Esophagus squamous epithelium (tissue), 5 donors: ENCODE results near the gene SMIM35. TPM values are rescaled to one million over a fixed set of nuclear protein-coding genes. Genes with fewer than 3 reads are reported as not detected.
"Not testable (repeated sequence)": the region's sequence is repeated elsewhere in the genome, so short reads cannot be mapped to it uniquely, and the experiment has no call there.

Experiments
- DNase-seq: peaks from one replicate; lab custom pipeline; 2025; lab: John Stamatoyannopoulos, UW
- H3K27ac ChIP-seq, 4 donors: fragments of 200-600 bp; sonication (generic); one replicate each; pipeline ENCODE4 v1.5.1; 2016 to 2019; ENCODE audit warnings: mild to moderate bottlenecking in 1 of 4
- H3K27me3 ChIP-seq, 4 donors: fragments of 200-600 bp; sonication (generic); 1 replicate in 3 of 4; 2 replicates in 1 of 4; pipeline versions ENCODE4 v1.5.1 to v1.6.0; 2017 to 2021; ENCODE audit warnings: antibody characterized with exemption in 1 of 4
- H3K36me3 ChIP-seq, 3 donors: fragments of 200-600 bp; sonication (generic); one replicate each; pipeline ENCODE4 v1.5.1; 2016 to 2019
- H3K4me1 ChIP-seq, 3 donors: fragments of 200-600 bp; sonication (generic); one replicate each; pipeline ENCODE4 v1.5.1; 2017 to 2019
- H3K4me3 ChIP-seq, 4 donors: fragments of 200-600 bp; sonication (generic); 1 replicate in 3 of 4; 2 replicates in 1 of 4; pipeline ENCODE4 v1.5.1; 2016 to 2019; ENCODE audit warnings: mild to moderate bottlenecking in 2 of 4, moderate library complexity in 1 of 4
- H3K9me3 ChIP-seq, 3 donors: fragments of 200-600 bp; sonication (generic); one replicate each; pipeline ENCODE4 v1.5.1; 2016 to 2019
- POLR2A ChIP-seq, 4 donors: fragments of 450-650 bp; IDR thresholded peaks; one replicate each; pipeline ENCODE4 v1.6.1; 2017; ENCODE audit warnings: antibody characterized with exemption in 4 of 4, mild to moderate bottlenecking in 4 of 4, moderate library complexity in 3 of 4
- WGBS, 2 donors: methylation state at CpG; one replicate each; pipeline ENCODE4 v1.1.5; 2018; 5-methylcytosine and 5-hydroxymethylcytosine counted together
- intact Hi-C: fragments of 100-400 bp; cut with DNase I; formaldehyde crosslinking; loops from one replicate; pipeline ENCODE4 v1.15.0; 2022
- total RNA-seq, 4 donors: library from RNA; depleted of rRNA; stranded (reverse); fragments of >200 nt; gene quantifications; one replicate each; pipeline ENCODE4 v1.1.0, GENCODE V29; 2016
- TF ChIP-seq, protein P1 (sequence below), 6 experiments: fragments of 450-650 bp in 4 of 6; fragments of 200-600 bp in 2 of 6; sonication (generic) in 2 of 6; IDR thresholded peaks; one replicate each; pipeline ENCODE4 v1.5.1; 2016 to 2019; ENCODE audit warnings: antibody characterized with exemption in 6 of 6, mild to moderate bottlenecking in 4 of 6, moderate library complexity in 4 of 6
- donor health status: DM: yes; HTN: yes; CAD: no.

SMIM35 gene
- total RNA-seq, 4 donors from 2014 or later = not detected

DNA sequence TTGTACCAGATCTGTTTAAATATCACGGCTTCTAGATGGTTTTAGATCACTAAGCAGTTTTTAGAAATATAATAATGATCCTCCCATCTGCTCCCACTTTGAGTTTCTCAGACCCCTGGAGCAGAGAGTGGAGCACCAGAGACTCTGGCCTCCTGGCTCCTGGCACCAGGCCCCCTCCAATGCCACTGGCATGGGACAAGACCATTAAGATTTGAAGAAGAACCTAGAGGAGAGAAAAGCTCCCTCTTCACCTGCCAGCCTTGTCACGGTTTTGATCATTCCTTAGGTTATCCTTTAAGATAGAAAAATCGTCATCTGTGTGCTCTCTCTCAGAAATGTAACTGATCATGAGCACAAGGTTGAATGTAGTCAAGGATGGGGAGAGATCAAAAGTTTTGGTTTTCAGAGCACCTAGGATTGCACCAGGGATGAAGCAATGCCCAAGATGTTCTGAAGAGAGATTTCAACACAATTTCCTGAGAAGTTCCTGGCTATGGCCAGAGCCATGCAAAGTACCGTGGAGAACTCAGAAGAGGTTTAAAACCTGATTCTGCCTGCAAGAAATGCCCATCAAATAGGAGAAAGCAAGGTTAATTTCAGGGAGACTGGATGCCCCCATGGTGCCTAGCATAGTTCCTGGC lies 78.4 kb downstream of the SMIM35 start:
- WGBS, 2 donors = 53 to 64% methylated on average over 4 of the region's 4 CpGs
- Histone ChIP-seq H3K9me3 (no peaks in the 10 kb centered on the region), H3K4me1 (peaks cover 15 to 87% (median 35%) of the 10 kb centered on the region in 3 donors), H3K36me3 (no peaks in the 10 kb centered on the region), H3K27me3 (peaks cover 0 to 8% (median 0%) of the 10 kb centered on the region in 4 donors), H3K4me3 (no peak overlapping the region), H3K27ac (peak overlapping the region; percentile 24 to 83 (median 56))
- intact Hi-C loops = no loop called here
- DNase-seq = no peak
- TF ChIP-seq, protein P1, sequence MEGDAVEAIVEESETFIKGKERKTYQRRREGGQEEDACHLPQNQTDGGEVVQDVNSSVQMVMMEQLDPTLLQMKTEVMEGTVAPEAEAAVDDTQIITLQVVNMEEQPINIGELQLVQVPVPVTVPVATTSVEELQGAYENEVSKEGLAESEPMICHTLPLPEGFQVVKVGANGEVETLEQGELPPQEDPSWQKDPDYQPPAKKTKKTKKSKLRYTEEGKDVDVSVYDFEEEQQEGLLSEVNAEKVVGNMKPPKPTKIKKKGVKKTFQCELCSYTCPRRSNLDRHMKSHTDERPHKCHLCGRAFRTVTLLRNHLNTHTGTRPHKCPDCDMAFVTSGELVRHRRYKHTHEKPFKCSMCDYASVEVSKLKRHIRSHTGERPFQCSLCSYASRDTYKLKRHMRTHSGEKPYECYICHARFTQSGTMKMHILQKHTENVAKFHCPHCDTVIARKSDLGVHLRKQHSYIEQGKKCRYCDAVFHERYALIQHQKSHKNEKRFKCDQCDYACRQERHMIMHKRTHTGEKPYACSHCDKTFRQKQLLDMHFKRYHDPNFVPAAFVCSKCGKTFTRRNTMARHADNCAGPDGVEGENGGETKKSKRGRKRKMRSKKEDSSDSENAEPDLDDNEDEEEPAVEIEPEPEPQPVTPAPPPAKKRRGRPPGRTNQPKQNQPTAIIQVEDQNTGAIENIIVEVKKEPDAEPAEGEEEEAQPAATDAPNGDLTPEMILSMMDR (IDR thresholded peaks at IDR 0.05) = no peak
- no peak for TF ChIP-seq POLR2A (IDR thresholded peaks at IDR 0.05)

DNA sequence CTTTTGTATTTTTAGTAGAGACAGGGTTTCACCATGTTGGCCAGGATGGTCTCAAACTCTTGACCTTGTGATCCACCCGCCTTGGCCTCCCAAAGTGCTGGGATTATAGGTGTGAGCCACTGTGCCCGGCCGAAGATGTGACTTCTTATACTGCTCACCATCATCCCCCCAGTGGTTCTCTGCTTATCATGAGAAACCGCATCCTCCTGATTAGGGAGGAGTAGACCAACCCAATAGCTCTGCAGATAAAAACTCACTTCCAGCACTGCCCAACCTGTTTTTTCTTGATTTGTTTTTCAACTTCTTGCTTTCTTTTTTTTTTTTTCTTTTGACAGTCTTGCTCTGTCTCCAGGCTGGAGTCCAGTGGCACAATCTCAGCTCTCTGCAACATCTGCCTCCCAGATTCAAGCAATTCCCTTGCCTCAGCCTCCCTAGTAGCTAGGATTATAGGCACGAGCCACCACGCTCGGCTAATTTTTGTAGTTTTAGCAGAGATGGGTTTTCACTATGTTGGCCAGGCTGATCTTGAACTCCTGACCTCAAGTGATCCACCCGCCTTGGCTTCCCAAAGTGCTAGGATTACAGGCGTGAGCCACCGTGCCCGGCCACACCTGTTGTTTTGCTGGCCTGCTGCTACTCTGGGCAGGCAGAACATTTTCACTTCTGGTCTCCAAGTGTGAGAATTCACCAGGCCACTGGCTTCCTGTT lies 79.0 kb downstream of the SMIM35 start:
- not testable (repeated sequence) for H3K36me3 ChIP-seq

DNA sequence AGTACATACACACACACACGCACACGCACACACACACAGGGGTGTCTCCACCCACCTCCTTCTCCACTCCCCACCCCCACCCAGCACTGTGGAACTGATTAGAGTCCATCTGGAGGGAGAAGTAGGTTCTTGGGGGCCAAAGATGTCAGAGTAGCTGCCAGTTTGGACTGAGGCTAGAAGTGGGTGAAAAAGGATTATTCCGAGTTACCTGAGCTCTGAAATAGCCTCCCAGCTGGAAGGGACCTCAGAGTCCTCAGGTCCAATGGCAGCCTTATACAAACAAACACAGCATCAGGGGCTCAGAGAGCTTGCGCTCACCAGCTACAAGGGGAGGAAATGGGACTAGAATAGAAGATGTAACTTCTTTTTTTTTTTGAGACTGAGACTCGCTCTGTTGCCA lies 79.7 kb downstream of the SMIM35 start:
- H3K9me3 ChIP-seq = no peaks in the 10 kb centered on the region
- peaks cover 6 to 89% (median 34%) of the 10 kb centered on the region in 3 donors for H3K4me1 ChIP-seq
- H3K36me3 ChIP-seq = no peaks in the 10 kb centered on the region
- no peak for DNase-seq
- TF ChIP-seq POLR2A (IDR thresholded peaks at IDR 0.05) = no peak
- TF ChIP-seq, protein P1 (IDR thresholded peaks at IDR 0.05) = no peak
- intact Hi-C loops = no loop called here
- WGBS, 2 donors = 53 to 75% methylated on average over 3 to 5 of the region's 5 CpGs
- H3K27me3 ChIP-seq = peaks cover 0 to 8% (median 0%) of the 10 kb centered on the region in 4 donors
- H3K4me3 ChIP-seq = no peak overlapping the region
- peak overlapping the region in 2 of 4 donors; percentile 70 to 78 for H3K27ac ChIP-seq

More for the DNA sequence above, 79.0 kb downstream of the SMIM35 start:
- H3K9me3 ChIP-seq, intact Hi-C loops, H3K4me3 ChIP-seq, DNase-seq, H3K27me3 ChIP-seq: not testable (repeated sequence)
- H3K27ac ChIP-seq = peak overlapping the region; percentile 24 to 83 (median 56)
- peak in 1 of 4 donors; percentile 29 for TF ChIP-seq POLR2A (IDR thresholded peaks at IDR 0.05)
- peaks cover 11 to 89% (median 36%) of the 10 kb centered on the region in 3 donors for H3K4me1 ChIP-seq
- 65 to 72% methylated on average over 11 of the region's 11 CpGs for WGBS, 2 donors

DNA sequence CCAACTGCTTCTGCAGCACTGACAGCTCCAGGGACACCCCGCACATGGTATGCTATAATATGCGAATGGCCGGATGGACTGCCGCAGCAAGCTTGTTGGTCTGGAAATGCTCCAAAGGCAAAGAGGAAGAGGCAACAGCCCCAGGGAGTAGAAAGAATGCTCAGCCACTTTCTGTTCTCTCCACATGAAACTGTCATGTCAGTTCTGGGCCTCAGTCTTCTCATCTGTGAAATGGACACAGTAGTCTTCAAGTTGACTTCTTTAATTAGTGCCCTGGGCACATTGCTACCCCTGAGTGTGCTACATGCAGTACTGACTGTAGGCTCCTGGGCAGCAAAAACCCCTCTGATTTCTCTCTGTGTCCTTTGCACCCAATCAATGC lies 80.6 kb downstream of the SMIM35 start:
- Histone ChIP-seq H3K9me3 (no peaks in the 10 kb centered on the region), H3K27ac (peak overlapping the region in 1 of 4 donors; percentile 70), H3K27me3 (peaks cover 0 to 8% (median 0%) of the 10 kb centered on the region in 4 donors), H3K4me3 (no peak overlapping the region), H3K36me3 (no peaks in the 10 kb centered on the region), H3K4me1 (peaks cover 0 to 89% (median 30%) of the 10 kb centered on the region in 3 donors)
- intact Hi-C loops = no loop called here
- 96% methylated on average over 3 to 4 of the region's 4 CpGs for WGBS, 2 donors
- no peak for TF ChIP-seq POLR2A (IDR thresholded peaks at IDR 0.05)
- TF ChIP-seq, protein P1 (IDR thresholded peaks at IDR 0.05) = no peak
- DNase-seq = no peak

DNA sequence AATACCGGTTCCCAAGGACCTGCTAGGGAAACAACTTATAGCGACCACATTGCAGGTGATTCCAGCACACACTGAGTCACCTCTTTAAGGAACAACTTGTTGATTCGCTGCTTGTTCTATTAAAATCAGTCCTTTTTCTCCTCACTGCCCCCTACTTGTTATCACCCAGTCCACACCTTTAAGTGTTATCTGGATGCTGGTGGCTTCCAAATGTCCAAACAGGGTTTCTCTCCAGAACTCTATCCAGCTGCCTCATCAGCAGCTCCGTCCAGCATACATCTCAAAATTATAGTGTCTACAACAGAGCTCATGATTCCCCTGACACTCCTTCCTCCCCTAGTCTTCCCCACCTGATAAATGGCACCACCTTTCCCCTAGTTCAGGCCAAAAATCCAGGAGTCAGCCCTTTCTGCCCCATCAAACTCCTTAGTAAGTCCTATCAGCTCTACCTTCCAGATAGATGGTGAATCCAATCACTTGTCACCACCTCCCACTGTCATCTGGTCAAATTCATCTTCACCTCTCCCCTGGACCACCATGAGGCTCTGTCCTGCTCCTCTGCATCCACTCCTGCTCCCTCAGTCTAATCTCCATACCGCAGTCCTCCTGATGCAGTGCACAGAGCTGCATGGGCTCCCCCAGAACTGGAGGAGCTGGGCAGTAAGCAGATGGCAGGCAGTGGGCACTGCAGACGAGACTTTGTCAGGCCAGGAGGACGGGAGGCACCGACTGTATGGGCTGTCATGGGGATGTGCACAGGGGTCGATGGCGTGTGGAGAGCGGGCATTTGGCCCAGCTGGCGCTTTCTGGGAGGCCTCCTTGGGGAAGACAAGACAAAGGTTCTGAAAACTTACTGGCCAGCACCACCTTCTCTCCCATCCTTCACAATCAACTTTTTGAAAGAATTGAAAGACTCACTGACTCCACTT lies 81.3 kb downstream of the SMIM35 start:
- DNase-seq = no peak
- H3K27ac ChIP-seq = no peak overlapping the region

More for the DNA sequence above, 81.3 kb downstream of the SMIM35 start:
- Histone ChIP-seq H3K4me1 (peaks cover 0 to 89% (median 27%) of the 10 kb centered on the region in 3 donors), H3K36me3 (no peaks in the 10 kb centered on the region), H3K9me3 (no peaks in the 10 kb centered on the region), H3K4me3 (no peak overlapping the region), H3K27me3 (peaks cover 0 to 4% (median 0%) of the 10 kb centered on the region in 4 donors)
- TF ChIP-seq, protein P1 (IDR thresholded peaks at IDR 0.05) = no peak
- no peak for TF ChIP-seq POLR2A (IDR thresholded peaks at IDR 0.05)
- intact Hi-C loops = no loop called here
- 82 to 84% methylated on average over 4 to 8 of the region's 12 CpGs for WGBS, 2 donors
